ENCODE data around the gene EID2.

The EID2 gene

GRCh38 chr19:39500543-39500942, 39.4 kb downstream of the EID2 start:
- no peak for DNase-seq

GRCh38 chr19:39499932-39500331, 40.0 kb downstream of the EID2 start:
- DNase-seq: no peak

- no peak for DNase-seq
These were observed 40.9 kb downstream of the EID2 start, which contains the start of gene DLL3 for GRCh38 chr19:39498798-39499642. DLL3 (plus strand) TSS chr19:39498947; CDS start chr19:39498975, 28 bp downstream.

- DNase-seq: no peak
These were observed 41.8 kb downstream of the EID2 start for GRCh38 chr19:39497996-39498797.

- DNase-seq: no peak
These were observed 42.3 kb downstream of the EID2 start for GRCh38 chr19:39497701-39497995.

- no peak for DNase-seq
These were observed 43.9 kb downstream of the EID2 start for GRCh38 chr19:39496063-39496462.

GRCh38 chr19:39494661-39495060, 45.3 kb downstream of the EID2 start:
- DNase-seq: no peak

- DNase-seq: no peak
These were observed 47.2 kb downstream of the EID2 start for GRCh38 chr19:39492788-39493187.

- DNase-seq: no peak
These were observed 47.7 kb downstream of the EID2 start for GRCh38 chr19:39492225-39492624.

GRCh38 chr19:39489756-39490155, 50.2 kb downstream of the EID2 start:
- DNase-seq: no peak
